ENCODE measurements around the gene CREB3L4.

DNA sequence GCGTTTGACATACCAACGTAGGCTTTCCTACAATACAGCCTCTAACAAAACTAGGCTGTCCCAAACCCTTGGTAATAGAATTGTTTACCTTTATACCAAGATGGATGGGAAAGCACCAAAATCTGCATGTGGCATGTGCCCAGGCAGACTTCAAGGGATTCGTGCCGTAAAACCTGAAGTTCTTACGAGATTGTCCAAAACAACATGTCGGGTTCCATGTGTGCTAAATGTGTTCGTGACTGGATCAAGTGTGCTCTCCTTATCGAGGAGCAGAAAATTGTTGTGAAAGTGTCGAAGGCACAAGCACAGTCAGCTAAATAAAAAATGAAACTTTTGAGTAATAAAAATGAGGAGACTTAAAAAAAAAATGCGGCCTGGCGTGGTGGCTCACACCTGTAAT is 27.9 kb downstream of the CREB3L4 start:
- TF ChIP-seq CTCF (IDR thresholded peaks at IDR 0.05) (no peak), POLR2A (IDR thresholded peaks at IDR 0.05) (no peak)

Measured in thyroid gland (tissue), 4 donors.